IgD-negative memory B cell (primary cell): ENCODE measurements around the gene ATP8B3. TPM values are rescaled to one million over a fixed set of nuclear protein-coding genes. Genes with fewer than 3 reads are reported as not detected.
A peak's percentile ranks its signal among the peaks of the same experiment; 100 is the strongest.

Source experiments
- H3K27ac Mint-ChIP-seq, 3 donors: one replicate each; pipeline ENCODE4 v1.8.0; 2020 to 2022; ENCODE audit warnings: mild to moderate bottlenecking in 3 of 3, mixed read lengths in 3 of 3, moderate library complexity in 1 of 3
- H3K27me3 Mint-ChIP-seq: one replicate; pipeline ENCODE4 v1.8.0; 2021; ENCODE audit warnings: mixed read lengths
- H3K36me3 Mint-ChIP-seq: one replicate; pipeline ENCODE4 v1.8.0; 2020; ENCODE audit warnings: mild to moderate bottlenecking, mixed read lengths
- H3K4me1 Mint-ChIP-seq, 3 donors: one replicate each; pipeline ENCODE4 v1.8.0; 2020 to 2022; ENCODE audit warnings: mixed read lengths in 3 of 3, mild to moderate bottlenecking in 1 of 3
- H3K4me3 Mint-ChIP-seq, 4 donors: one replicate each; pipeline ENCODE4 v1.8.0; 2020 to 2022; ENCODE audit warnings: mild to moderate bottlenecking in 4 of 4, mixed read lengths in 4 of 4, moderate library complexity in 3 of 4
- H3K9me3 Mint-ChIP-seq, 3 donors: one replicate each; pipeline ENCODE4 v1.8.0; 2020 to 2021; ENCODE audit warnings: mixed read lengths in 3 of 3, mild to moderate bottlenecking in 1 of 3
- polyA plus RNA-seq: library from polyadenylated mRNA; unstranded; fragments of 300-500 nt; fragmentation: Illumina TruSeq; gene quantifications from one replicate; pipeline ENCODE4 v1.2.3, GENCODE V29; 2021

Gene ATP8B3
- polyA plus RNA-seq, 1 donor from 2014 or later = 1.2 TPM

- no peaks in the 10 kb centered on the region for H3K9me3 Mint-ChIP-seq
- no peak overlapping the region for H3K4me3 Mint-ChIP-seq
- no peaks in the 10 kb centered on the region for H3K36me3 Mint-ChIP-seq
- H3K27me3 Mint-ChIP-seq = no peaks in the 10 kb centered on the region
- H3K4me1 Mint-ChIP-seq = peaks cover 6% of the 10 kb centered on the region in 3 donors
- H3K27ac Mint-ChIP-seq = no peak overlapping the region
Measured at GRCh38 chr19:1817553-1818179, 5.6 kb upstream of the ATP8B3 start.

GRCh38 chr19:1816530-1817298 lies 4.6 kb upstream of the ATP8B3 start:
- Mint-ChIP-seq H3K27me3 (no peaks in the 10 kb centered on the region), H3K36me3 (no peaks in the 10 kb centered on the region), H3K9me3 (no peaks in the 10 kb centered on the region), H3K4me3 (no peak overlapping the region), H3K27ac (no peak overlapping the region), H3K4me1 (peaks cover 7 to 10% (median 9%) of the 10 kb centered on the region in 3 donors)

- Mint-ChIP-seq H3K27ac (no peak overlapping the region), H3K9me3 (no peaks in the 10 kb centered on the region), H3K4me1 (peaks cover 7 to 12% (median 10%) of the 10 kb centered on the region in 3 donors), H3K4me3 (no peak overlapping the region), H3K36me3 (no peaks in the 10 kb centered on the region), H3K27me3 (no peaks in the 10 kb centered on the region)
Measured at GRCh38 chr19:1815605-1816529, 3.8 kb upstream of the ATP8B3 start.

GRCh38 chr19:1814833-1815604 lies 2.9 kb upstream of the ATP8B3 start:
- no peaks in the 10 kb centered on the region for H3K9me3 Mint-ChIP-seq
- no peaks in the 10 kb centered on the region for H3K36me3 Mint-ChIP-seq
- H3K27me3 Mint-ChIP-seq = no peaks in the 10 kb centered on the region
- peaks cover 7 to 12% (median 10%) of the 10 kb centered on the region in 3 donors for H3K4me1 Mint-ChIP-seq
- H3K4me3 Mint-ChIP-seq = no peak overlapping the region
- peak overlapping the region in 2 of 3 donors; percentile 16 to 42 for H3K27ac Mint-ChIP-seq

GRCh38 chr19:1814391-1814790 lies 2.3 kb upstream of the ATP8B3 start:
- Mint-ChIP-seq H3K9me3 (no peaks in the 10 kb centered on the region), H3K27ac (peak overlapping the region in 1 of 3 donors; percentile 82), H3K4me3 (no peak overlapping the region)

GRCh38 chr19:1813192-1814182 lies 1.4 kb upstream of the ATP8B3 start:
- peak overlapping the region; percentile 68 to 98 (median 94) for H3K4me3 Mint-ChIP-seq
- H3K27me3 Mint-ChIP-seq = no peaks in the 10 kb centered on the region
- peaks cover 7 to 12% (median 10%) of the 10 kb centered on the region in 3 donors for H3K4me1 Mint-ChIP-seq
- H3K9me3 Mint-ChIP-seq = no peaks in the 10 kb centered on the region
- peak overlapping the region in 2 of 3 donors; percentile 16 to 82 for H3K27ac Mint-ChIP-seq
- no peaks in the 10 kb centered on the region for H3K36me3 Mint-ChIP-seq

More at GRCh38 chr19:1814391-1814790, 2.3 kb upstream of the ATP8B3 start:
- H3K4me1 Mint-ChIP-seq = peaks cover 7 to 12% (median 10%) of the 10 kb centered on the region in 3 donors
- no peaks in the 10 kb centered on the region for H3K27me3 Mint-ChIP-seq
- no peaks in the 10 kb centered on the region for H3K36me3 Mint-ChIP-seq

- Mint-ChIP-seq H3K27ac (peak overlapping the region; percentile 16 to 92 (median 76)), H3K4me3 (peak overlapping the region; percentile 68 to 98 (median 94)), H3K36me3 (no peaks in the 10 kb centered on the region), H3K27me3 (no peaks in the 10 kb centered on the region), H3K4me1 (peaks cover 7 to 12% (median 10%) of the 10 kb centered on the region in 3 donors), H3K9me3 (no peaks in the 10 kb centered on the region)
Measured at GRCh38 chr19:1812426-1813191, 533 bp upstream of the ATP8B3 start.

- Mint-ChIP-seq H3K4me3 (peak overlapping the region in 3 of 4 donors; percentile 52 to 91 (median 65)), H3K36me3 (no peaks in the 10 kb centered on the region), H3K27me3 (no peaks in the 10 kb centered on the region), H3K9me3 (no peaks in the 10 kb centered on the region), H3K4me1 (peaks cover 7 to 12% (median 10%) of the 10 kb centered on the region in 3 donors), H3K27ac (peak overlapping the region in 1 of 3 donors; percentile 74)
Measured at GRCh38 chr19:1811472-1811894, 593 bp downstream of the ATP8B3 start.

- no peaks in the 10 kb centered on the region for H3K9me3 Mint-ChIP-seq
- H3K27ac Mint-ChIP-seq = no peak overlapping the region
- H3K36me3 Mint-ChIP-seq = no peaks in the 10 kb centered on the region
- peaks cover 7 to 12% (median 10%) of the 10 kb centered on the region in 3 donors for H3K4me1 Mint-ChIP-seq
- no peaks in the 10 kb centered on the region for H3K27me3 Mint-ChIP-seq
- peak overlapping the region; percentile 25 to 58 (median 48) for H3K4me3 Mint-ChIP-seq
Measured at GRCh38 chr19:1810439-1811160, 1.5 kb downstream of the ATP8B3 start.

GRCh38 chr19:1809678-1810077 lies 2.4 kb downstream of the ATP8B3 start:
- H3K9me3 Mint-ChIP-seq = no peaks in the 10 kb centered on the region
- H3K27me3 Mint-ChIP-seq = no peaks in the 10 kb centered on the region
- peak overlapping the region in 1 of 4 donors; percentile 28 for H3K4me3 Mint-ChIP-seq
- no peak overlapping the region for H3K27ac Mint-ChIP-seq
- H3K36me3 Mint-ChIP-seq = no peaks in the 10 kb centered on the region
- H3K4me1 Mint-ChIP-seq = peaks cover 7 to 12% (median 10%) of the 10 kb centered on the region in 3 donors

GRCh38 chr19:1808395-1808731 lies 3.7 kb downstream of the ATP8B3 start:
- H3K9me3 Mint-ChIP-seq = no peaks in the 10 kb centered on the region
- H3K4me1 Mint-ChIP-seq = peaks cover 7 to 12% (median 10%) of the 10 kb centered on the region in 3 donors
- peak overlapping the region in 1 of 4 donors; percentile 40 for H3K4me3 Mint-ChIP-seq
- H3K27me3 Mint-ChIP-seq = no peaks in the 10 kb centered on the region
- no peak overlapping the region for H3K27ac Mint-ChIP-seq
- no peaks in the 10 kb centered on the region for H3K36me3 Mint-ChIP-seq

- H3K4me3 Mint-ChIP-seq = peak overlapping the region in 1 of 4 donors; percentile 40
- H3K36me3 Mint-ChIP-seq = no peaks in the 10 kb centered on the region
- H3K27ac Mint-ChIP-seq = no peak overlapping the region
- H3K9me3 Mint-ChIP-seq = no peaks in the 10 kb centered on the region
- H3K27me3 Mint-ChIP-seq = no peaks in the 10 kb centered on the region
- H3K4me1 Mint-ChIP-seq = peaks cover 3 to 8% (median 6%) of the 10 kb centered on the region in 3 donors
Measured at GRCh38 chr19:1807695-1808394, 4.2 kb downstream of the ATP8B3 start.
